Stimulated activated naive CD8-positive, alpha-beta T cell treated with anti-CD3 and anti-CD28 coated beads, Interleukin-15, amount 100 ng/mL, for 72 hours (primary cell): ENCODE data around the gene MRTFA.

ENCODE experiments used
- ATAC-seq: fragments of 150-1000 bp; cut with Tn5 transposase; 2 replicates; pipeline ENCODE4 v1.10.0; 2021; ENCODE audit warnings: mild to moderate bottlenecking, moderate library complexity
- DNase-seq, 2 donors: peaks; one replicate each; pipeline ENCODE4 v3.0.0; 2021 to 2022
- H3K27ac Mint-ChIP-seq, 2 donors: one replicate each; pipeline ENCODE4 v1.8.0; 2022; ENCODE audit warnings: mild to moderate bottlenecking in 2 of 2, mixed read lengths in 2 of 2, moderate library complexity in 2 of 2
- H3K27me3 Mint-ChIP-seq: one replicate; pipeline ENCODE4 v1.8.0; 2022; ENCODE audit warnings: mixed read lengths
- H3K4me1 Mint-ChIP-seq: one replicate; pipeline ENCODE4 v1.8.0; 2022; ENCODE audit warnings: mild to moderate bottlenecking, mixed read lengths
- H3K4me3 Mint-ChIP-seq, 2 donors: one replicate each; pipeline ENCODE4 v1.8.0; 2022; ENCODE audit warnings: mild to moderate bottlenecking in 2 of 2, mixed read lengths in 2 of 2, moderate library complexity in 1 of 2
- H3K9me3 Mint-ChIP-seq, 2 donors: one replicate each; pipeline ENCODE4 v1.8.0; 2022; ENCODE audit warnings: mixed read lengths in 2 of 2

MRTFA gene

DNA sequence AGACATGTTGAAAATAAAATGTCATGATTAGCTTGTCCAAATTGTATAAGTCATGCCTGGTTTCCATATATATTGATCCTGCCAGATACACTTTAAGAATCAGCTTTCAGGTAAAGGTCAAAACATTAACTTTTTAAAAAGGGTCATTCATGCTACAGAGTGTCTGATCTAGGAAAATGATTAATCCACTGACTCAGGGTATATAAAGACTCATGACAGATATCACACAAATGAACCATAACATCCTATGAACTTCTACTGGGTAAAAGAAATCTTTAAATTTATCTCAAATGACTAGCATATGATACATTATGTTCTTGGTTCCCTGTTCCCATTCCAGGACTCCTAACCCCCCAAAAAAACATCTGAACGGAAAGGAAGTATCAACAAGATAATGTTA, 11.7 kb downstream of the MRTFA start:
- DNase-seq = no peak
- H3K9me3 Mint-ChIP-seq = peaks cover 5 to 24% of the 10 kb centered on the region in 2 donors
- no peak overlapping the region for H3K4me3 Mint-ChIP-seq
- H3K27me3 Mint-ChIP-seq = no peaks in the 10 kb centered on the region
- H3K4me1 Mint-ChIP-seq = peaks cover 35% of the 10 kb centered on the region
- no peak overlapping the region for H3K27ac Mint-ChIP-seq
- ATAC-seq = no peak

- DNase-seq = no peak
- H3K9me3 Mint-ChIP-seq = peaks cover 10 to 24% of the 10 kb centered on the region in 2 donors
- H3K4me3 Mint-ChIP-seq = no peak overlapping the region
- no peaks in the 10 kb centered on the region for H3K27me3 Mint-ChIP-seq
- no peak for ATAC-seq
- H3K27ac Mint-ChIP-seq = no peak overlapping the region
- H3K4me1 Mint-ChIP-seq = peaks cover 7% of the 10 kb centered on the region
Measured at GRCh38 chr22:40621309-40622151, 15.0 kb downstream of the MRTFA start.

- ATAC-seq = no peak
- Mint-ChIP-seq H3K4me1 (peaks cover 4% of the 10 kb centered on the region), H3K27me3 (no peaks in the 10 kb centered on the region), H3K27ac (no peak overlapping the region), H3K9me3 (peaks cover 14 to 24% of the 10 kb centered on the region in 2 donors), H3K4me3 (no peak overlapping the region)
- DNase-seq = no peak
Measured at GRCh38 chr22:40620464-40621046, 16.0 kb downstream of the MRTFA start.

GRCh38 chr22:40618400-40618799, 18.1 kb downstream of the MRTFA start:
- Mint-ChIP-seq H3K4me1 (peaks cover 8% of the 10 kb centered on the region), H3K27ac (no peak overlapping the region), H3K4me3 (no peak overlapping the region)

DNA sequence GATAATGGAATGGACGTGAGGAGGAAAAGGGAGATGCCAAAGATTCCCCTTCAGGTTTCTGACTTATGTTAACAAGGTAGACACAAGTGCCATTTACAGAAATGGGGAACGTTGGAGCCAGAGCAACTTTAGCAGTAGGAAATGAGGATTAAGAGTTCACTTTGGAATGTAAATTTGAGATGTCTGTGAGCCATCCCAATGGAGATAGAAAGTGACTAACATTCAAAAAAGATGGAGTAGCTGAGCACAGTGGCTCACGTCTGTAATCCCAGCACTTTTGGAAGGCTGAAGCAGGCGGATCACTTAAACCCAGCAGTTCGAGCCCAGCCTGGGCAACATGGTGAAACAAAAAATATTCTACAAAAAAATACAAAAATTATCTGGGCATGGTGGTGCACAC, 19.9 kb downstream of the MRTFA start:
- Mint-ChIP-seq H3K4me1 (peaks cover 24% of the 10 kb centered on the region), H3K4me3 (no peak overlapping the region), H3K27ac (no peak overlapping the region), H3K27me3 (no peaks in the 10 kb centered on the region), H3K9me3 (peaks cover 9 to 12% of the 10 kb centered on the region in 2 donors)
- no peak for DNase-seq
- ATAC-seq = no peak

More at GRCh38 chr22:40618400-40618799, 18.1 kb downstream of the MRTFA start:
- DNase-seq (no peak), ATAC-seq (no peak)
- H3K9me3 Mint-ChIP-seq = peaks cover 14 to 24% of the 10 kb centered on the region in 2 donors
- no peaks in the 10 kb centered on the region for H3K27me3 Mint-ChIP-seq

DNA sequence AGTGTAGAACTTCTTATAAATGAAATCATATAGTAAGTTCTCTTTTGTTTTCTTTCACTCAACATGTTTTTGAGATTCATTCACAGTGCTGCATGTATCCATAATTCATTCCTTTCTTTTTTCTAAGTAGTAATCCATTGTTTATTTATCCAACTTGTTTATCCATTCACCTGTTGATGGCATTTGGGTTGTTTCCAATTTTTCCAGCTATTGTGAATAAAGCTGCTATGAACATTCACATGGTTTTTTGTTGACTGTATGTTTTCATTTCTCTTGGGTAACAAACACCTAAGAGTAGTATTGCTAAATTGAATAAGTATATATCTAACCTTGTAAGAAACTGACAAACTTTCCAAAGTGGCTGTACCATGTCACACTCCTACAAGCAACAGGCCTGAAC, 23.5 kb downstream of the MRTFA start:
- Mint-ChIP-seq H3K9me3 (peaks cover 0 to 9% of the 10 kb centered on the region in 2 donors), H3K4me3 (no peak overlapping the region), H3K27me3 (no peaks in the 10 kb centered on the region), H3K27ac (no peak overlapping the region), H3K4me1 (peaks cover 35% of the 10 kb centered on the region)
- DNase-seq (no peak), ATAC-seq (no peak)

- peaks cover 39% of the 10 kb centered on the region for H3K4me1 Mint-ChIP-seq
- no peak overlapping the region for H3K27ac Mint-ChIP-seq
Measured at GRCh38 chr22:40612291-40612751, 24.2 kb downstream of the MRTFA start.

DNA sequence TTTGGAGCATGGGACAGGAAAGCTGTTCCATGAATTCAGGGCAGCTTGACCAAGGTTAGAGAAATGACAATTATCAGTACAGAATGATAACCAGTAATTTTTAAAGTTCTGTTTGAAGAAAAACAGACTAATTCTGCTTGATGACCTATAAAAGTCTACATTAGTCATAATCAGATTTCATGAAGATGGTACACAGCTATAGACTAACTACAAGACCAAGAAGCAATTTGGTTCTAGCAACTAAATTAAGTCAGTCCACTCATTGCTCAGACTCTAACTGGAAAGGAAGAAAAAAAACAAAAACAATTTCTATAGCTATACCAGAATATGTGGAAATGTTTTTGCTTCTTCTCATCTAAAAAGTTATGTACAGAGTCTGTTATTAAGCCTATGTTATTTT, 24.9 kb downstream of the MRTFA start:
- peaks cover 45% of the 10 kb centered on the region for H3K4me1 Mint-ChIP-seq

More at GRCh38 chr22:40612291-40612751, 24.2 kb downstream of the MRTFA start:
- Mint-ChIP-seq H3K27me3 (no peaks in the 10 kb centered on the region), H3K4me3 (no peak overlapping the region), H3K9me3 (peaks cover 0 to 5% of the 10 kb centered on the region in 2 donors)
- DNase-seq (no peak), ATAC-seq (no peak)

DNA sequence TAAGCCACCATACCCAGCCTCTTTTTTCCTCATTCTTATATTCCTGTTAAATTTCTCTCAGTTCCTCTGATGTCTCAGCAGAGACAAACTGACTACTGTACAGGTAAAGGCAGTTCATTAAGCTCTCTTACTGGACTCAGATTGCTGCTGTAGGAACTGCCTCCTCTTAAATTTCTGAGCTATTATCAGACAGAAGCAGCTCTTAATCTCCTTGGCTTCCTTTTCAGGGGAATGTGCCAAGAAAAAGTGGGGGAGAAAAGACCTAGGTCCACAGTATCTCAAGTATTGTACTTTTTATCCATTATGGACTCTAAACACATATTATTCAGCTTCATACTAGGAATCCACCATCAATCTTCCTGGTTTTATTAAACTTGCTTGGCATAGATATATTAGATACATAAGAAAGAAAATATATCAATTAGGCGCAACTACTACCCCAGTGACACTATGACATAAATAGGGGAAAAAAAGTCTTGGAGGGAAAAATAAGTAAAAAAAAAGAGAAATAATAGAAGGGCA, 26.1 kb downstream of the MRTFA start:
- H3K9me3 Mint-ChIP-seq = no peaks in the 10 kb centered on the region
- no peak overlapping the region for H3K4me3 Mint-ChIP-seq

More for the DNA sequence above, 24.9 kb downstream of the MRTFA start:
- DNase-seq (no peak), ATAC-seq (no peak)
- Mint-ChIP-seq H3K27me3 (no peaks in the 10 kb centered on the region), H3K27ac (no peak overlapping the region), H3K9me3 (peaks cover 0 to 5% of the 10 kb centered on the region in 2 donors), H3K4me3 (no peak overlapping the region)

GRCh38 chr22:40609216-40609615, 27.3 kb downstream of the MRTFA start:
- H3K27ac Mint-ChIP-seq = no peak overlapping the region
- H3K4me1 Mint-ChIP-seq = peaks cover 59% of the 10 kb centered on the region
- ATAC-seq (no peak), DNase-seq (no peak)
- H3K27me3 Mint-ChIP-seq = no peaks in the 10 kb centered on the region
- no peak overlapping the region for H3K4me3 Mint-ChIP-seq
- no peaks in the 10 kb centered on the region for H3K9me3 Mint-ChIP-seq

More for the DNA sequence above, 26.1 kb downstream of the MRTFA start:
- DNase-seq (no peak), ATAC-seq (no peak)
- Mint-ChIP-seq H3K27ac (peak overlapping the region in 1 of 2 donors; percentile 16), H3K27me3 (no peaks in the 10 kb centered on the region), H3K4me1 (peaks cover 57% of the 10 kb centered on the region)

DNA sequence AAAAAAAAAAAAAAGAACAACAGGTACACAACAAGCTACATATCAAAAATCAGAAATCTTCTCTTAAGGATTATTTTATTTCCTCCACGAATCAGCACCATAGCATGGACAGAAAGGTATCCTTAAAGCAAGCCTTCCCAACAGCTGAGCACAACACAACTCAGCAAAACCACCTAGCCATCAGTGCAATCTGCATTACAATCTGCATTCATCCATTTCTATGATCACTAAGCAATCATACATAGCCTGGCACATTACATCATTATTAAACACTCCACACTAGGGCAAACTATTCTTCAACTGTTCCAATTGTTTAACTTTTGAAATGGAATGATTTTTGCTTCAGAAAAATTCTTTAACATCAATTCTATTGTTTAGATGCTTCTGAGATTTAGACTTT, 29.0 kb downstream of the MRTFA start:
- H3K4me1 Mint-ChIP-seq = peaks cover 61% of the 10 kb centered on the region
- ATAC-seq (no peak), DNase-seq (no peak)
- peak overlapping the region in 1 of 2 donors; percentile 44 for H3K27ac Mint-ChIP-seq
- no peaks in the 10 kb centered on the region for H3K27me3 Mint-ChIP-seq
- no peaks in the 10 kb centered on the region for H3K9me3 Mint-ChIP-seq
- H3K4me3 Mint-ChIP-seq = no peak overlapping the region

GRCh38 chr22:40606306-40606705, 30.2 kb downstream of the MRTFA start:
- no peaks in the 10 kb centered on the region for H3K27me3 Mint-ChIP-seq
- H3K27ac Mint-ChIP-seq = no peak overlapping the region
- ATAC-seq (no peak), DNase-seq (no peak)
- H3K4me3 Mint-ChIP-seq = no peak overlapping the region
- H3K4me1 Mint-ChIP-seq = peaks cover 59% of the 10 kb centered on the region
- H3K9me3 Mint-ChIP-seq = no peaks in the 10 kb centered on the region

DNA sequence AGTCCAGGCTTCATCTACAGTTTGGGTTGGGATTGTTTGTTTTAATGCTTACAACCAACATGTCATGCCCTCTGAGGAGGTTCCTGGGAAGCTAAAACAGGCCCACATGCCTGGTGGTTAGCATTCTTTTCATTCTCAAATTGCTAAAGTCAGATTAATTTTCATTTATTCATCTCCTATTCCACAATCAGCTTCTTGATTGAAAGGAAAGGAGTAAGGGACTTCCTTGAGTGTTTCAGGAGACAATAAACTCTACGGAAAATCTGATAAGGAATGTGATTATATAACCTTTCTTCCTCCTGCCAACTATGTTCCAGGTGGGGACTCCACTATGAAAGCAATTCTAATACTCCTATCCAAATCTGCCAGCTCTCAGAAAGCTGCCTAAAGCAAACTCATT, 30.8 kb downstream of the MRTFA start:
- Mint-ChIP-seq H3K27me3 (no peaks in the 10 kb centered on the region), H3K4me3 (no peak overlapping the region), H3K4me1 (peaks cover 58% of the 10 kb centered on the region), H3K27ac (no peak overlapping the region), H3K9me3 (no peaks in the 10 kb centered on the region)
- ATAC-seq (no peak), DNase-seq (no peak)

- Mint-ChIP-seq H3K4me3 (no peak overlapping the region), H3K9me3 (no peaks in the 10 kb centered on the region), H3K27me3 (no peaks in the 10 kb centered on the region), H3K4me1 (peaks cover 56% of the 10 kb centered on the region), H3K27ac (no peak overlapping the region)
- DNase-seq = no peak
- no peak for ATAC-seq
Measured at GRCh38 chr22:40603088-40603605, 33.4 kb downstream of the MRTFA start.

DNA sequence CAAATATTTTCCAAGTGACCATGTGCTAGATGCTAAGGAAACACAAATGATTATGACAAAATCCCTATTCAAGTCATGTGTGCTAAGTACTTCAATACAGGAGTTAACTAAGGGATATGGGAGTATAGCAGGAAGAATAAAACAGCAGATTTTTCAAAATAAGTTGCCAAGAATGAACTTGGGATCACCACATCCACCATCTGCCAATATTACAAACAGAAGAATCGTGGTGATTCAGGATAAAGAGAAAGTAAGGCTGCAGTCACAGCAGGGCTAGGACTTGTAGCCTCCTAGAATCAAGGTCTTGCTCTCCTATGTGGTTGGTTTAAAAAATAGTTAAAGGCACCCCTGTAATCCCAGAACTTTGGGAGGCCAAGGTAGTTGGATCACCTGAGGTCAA, 34.3 kb downstream of the MRTFA start:
- Mint-ChIP-seq H3K27ac (no peak overlapping the region), H3K4me3 (no peak overlapping the region), H3K4me1 (peaks cover 56% of the 10 kb centered on the region)

DNA sequence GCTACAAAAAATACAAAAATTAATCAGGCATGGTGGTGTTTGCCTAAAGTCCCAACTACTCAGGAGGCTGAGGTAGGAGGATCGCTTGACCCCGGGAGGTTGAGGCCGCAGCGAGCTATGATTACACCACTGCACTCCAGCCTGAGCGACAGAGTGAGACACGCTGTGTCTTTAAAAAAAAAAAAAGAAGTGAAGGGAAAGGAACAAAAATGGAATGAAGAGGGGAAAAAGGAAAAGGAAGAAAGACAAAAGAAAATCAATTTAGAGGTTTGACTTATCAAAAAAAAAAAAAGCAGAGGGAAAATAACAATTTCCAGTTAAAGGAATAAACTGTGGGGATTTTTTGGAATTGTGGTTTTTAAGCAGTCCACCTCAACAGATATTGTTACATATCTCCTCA, 36.8 kb downstream of the MRTFA start:
- no peak for ATAC-seq
- Mint-ChIP-seq H3K9me3 (no peaks in the 10 kb centered on the region), H3K27ac (peak overlapping the region in 1 of 2 donors; percentile 43), H3K27me3 (no peaks in the 10 kb centered on the region), H3K4me1 (peaks cover 41% of the 10 kb centered on the region), H3K4me3 (no peak overlapping the region)
- DNase-seq = no peak

More for the DNA sequence above, 34.3 kb downstream of the MRTFA start:
- ATAC-seq (no peak), DNase-seq (no peak)
- H3K27me3 Mint-ChIP-seq = no peaks in the 10 kb centered on the region
- H3K9me3 Mint-ChIP-seq = no peaks in the 10 kb centered on the region
